NCI-H774 (cell line): ENCODE measurements around the gene GPR55.
"Not testable (repeated sequence)": the region's sequence is repeated elsewhere in the genome, so short reads cannot be mapped to it uniquely, and the experiment has no call there.

Experiments
- DNase-seq: peaks from one replicate; lab custom pipeline; 2025; lab: John Stamatoyannopoulos, UW

GPR55 gene

GRCh38 chr2:230924470-230925341 is at the start of gene GPR55:
GPR55 (minus strand) TSS chr2:230925242; CDS start chr2:230910962, 14,280 bp downstream.
- peak; percentile 0 for DNase-seq

- DNase-seq, result no peak
These were observed 49.3 kb upstream of the GPR55 start for GRCh38 chr2:230974096-230974913.

GRCh38 chr2:230972046-230972445 is 47.0 kb upstream of the GPR55 start:
- no peak for DNase-seq

GRCh38 chr2:230969659-230970015 is 44.6 kb upstream of the GPR55 start:
- no peak for DNase-seq

GRCh38 chr2:230968921-230969658 is 44.0 kb upstream of the GPR55 start:
- no peak for DNase-seq

GRCh38 chr2:230968314-230968713 is 43.3 kb upstream of the GPR55 start:
- not testable (repeated sequence) for DNase-seq

GRCh38 chr2:230967113-230967512 is 42.1 kb upstream of the GPR55 start:
- no peak for DNase-seq

- DNase-seq, result no peak
These were observed 39.2 kb upstream of the GPR55 start for GRCh38 chr2:230964136-230964730.

- DNase-seq, result no peak
These were observed 36.0 kb upstream of the GPR55 start for GRCh38 chr2:230961091-230961491.

- DNase-seq, result no peak
These were observed 35.0 kb upstream of the GPR55 start for GRCh38 chr2:230960026-230960425.

- no peak for DNase-seq
These were observed 34.0 kb upstream of the GPR55 start for GRCh38 chr2:230958820-230959756.

GRCh38 chr2:230957756-230958391 is 32.8 kb upstream of the GPR55 start:
- DNase-seq, result no peak

GRCh38 chr2:230956827-230957755 is 32.0 kb upstream of the GPR55 start:
- no peak for DNase-seq

- no peak for DNase-seq
These were observed 30.2 kb upstream of the GPR55 start for GRCh38 chr2:230955163-230955737.

GRCh38 chr2:230954746-230955145 is 29.7 kb upstream of the GPR55 start:
- DNase-seq, result no peak

GRCh38 chr2:230953845-230954244 is 28.8 kb upstream of the GPR55 start:
- no peak for DNase-seq

- no peak for DNase-seq
These were observed 27.3 kb upstream of the GPR55 start for GRCh38 chr2:230952226-230952956.

GRCh38 chr2:230951396-230951795 is 26.4 kb upstream of the GPR55 start:
- no peak for DNase-seq
